ENCODE data around the gene SPEG.

SPEG gene

DNA sequence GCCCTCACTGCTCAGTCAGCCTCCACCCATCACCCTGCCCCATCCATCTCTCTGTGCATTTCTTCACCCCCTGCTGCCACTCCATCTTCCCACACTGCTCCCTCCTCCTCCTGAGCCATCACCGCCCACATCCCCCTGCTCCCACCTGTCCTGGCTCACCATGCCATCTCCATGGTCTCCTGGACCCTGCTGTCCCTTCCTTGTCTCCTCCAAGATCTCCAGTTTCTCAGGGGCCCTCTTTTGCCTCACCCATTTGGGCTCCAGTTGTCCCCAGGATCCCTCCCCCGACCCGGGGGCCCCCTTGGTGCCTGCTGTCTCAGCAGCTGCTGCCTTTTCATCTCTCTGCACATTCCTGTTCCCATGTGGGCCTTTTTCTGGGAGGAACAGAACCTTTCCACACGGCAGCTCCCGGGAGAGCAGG is 10.6 kb downstream of the SPEG start:
- DNase-seq, result no peak

DNA sequence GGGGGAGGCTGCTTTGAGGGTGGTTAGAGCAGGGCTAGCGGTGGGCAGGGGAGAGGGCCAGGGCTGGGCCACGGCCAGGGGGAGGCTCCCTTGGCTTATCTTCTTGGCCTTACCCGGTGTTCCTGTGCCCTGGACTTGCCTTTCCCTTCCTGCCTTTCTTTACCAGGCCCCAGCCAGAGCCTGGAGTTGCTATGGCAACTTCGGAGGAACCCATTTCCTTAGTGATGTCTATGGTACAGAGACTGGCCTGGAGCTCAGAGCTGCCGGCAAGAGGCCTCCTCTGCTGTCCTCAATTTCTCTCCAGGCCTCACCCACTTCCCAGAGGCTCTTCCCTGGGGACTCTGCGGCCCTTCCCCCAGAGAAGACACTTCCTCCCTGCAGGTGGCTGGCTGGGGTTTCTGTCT is 11.5 kb downstream of the SPEG start:
- DNase-seq, result no peak

DNA sequence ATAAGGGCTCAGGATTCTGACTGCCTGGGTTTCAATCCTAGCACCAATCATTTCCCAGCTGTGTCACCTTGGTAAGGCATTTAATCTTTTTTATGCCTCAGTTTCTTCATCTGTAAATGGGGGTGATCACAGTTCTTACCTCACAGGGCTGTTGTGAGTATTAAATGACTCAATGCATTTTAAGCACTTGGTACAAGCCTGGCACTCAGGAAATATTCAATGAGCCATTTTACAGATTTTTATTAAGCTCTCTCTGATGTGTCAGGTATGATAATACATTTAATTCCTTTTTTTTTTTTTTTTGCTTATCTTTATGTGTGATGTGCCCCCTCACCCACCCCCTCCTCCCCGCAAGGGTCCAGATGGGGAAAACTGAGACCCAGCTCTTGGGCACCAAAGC is 12.0 kb downstream of the SPEG start:
- DNase-seq, result no peak

DNA sequence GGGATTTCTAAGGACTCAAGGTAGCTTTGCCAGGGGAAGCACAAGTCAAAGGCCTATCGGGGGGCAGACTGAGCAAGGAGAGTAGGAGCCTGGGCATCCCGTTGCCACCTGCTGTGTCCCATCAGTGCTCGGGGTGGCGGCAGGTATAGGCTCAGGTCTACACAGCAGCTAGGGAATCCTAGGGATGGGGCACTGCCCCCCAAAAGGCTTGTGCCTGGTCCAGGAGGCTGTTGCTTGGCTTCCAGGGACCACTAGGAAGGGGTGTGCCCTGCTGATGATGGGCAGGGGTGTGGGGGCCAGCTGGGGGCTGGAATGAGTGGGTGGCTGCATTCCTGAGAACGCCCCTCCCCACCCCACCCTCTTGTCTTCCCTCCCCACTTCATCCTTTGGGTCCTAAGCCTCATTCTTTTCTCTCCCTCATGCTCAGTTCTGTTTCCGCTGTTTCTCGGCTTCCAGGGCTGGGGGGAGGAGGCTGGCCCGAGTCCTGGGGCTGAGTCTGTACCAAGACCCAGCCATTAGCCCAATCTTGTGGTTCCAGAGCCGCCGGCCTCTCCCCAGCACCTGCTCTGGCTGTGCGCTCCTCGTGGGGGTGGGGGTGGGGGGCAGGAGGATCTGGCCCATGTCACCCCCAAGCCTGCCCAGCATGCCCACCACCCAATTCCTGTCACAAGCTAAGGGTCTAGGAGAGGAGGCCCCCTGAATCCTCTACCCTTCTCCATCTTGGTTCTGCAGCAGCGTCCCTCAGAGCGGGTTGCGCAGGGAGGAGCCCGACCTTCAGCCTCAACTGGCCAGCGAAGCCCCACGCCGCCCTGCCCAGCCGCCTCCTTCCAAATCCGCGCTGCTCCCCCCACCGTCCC is 12.8 kb downstream of the SPEG start:
- no peak for DNase-seq

DNA sequence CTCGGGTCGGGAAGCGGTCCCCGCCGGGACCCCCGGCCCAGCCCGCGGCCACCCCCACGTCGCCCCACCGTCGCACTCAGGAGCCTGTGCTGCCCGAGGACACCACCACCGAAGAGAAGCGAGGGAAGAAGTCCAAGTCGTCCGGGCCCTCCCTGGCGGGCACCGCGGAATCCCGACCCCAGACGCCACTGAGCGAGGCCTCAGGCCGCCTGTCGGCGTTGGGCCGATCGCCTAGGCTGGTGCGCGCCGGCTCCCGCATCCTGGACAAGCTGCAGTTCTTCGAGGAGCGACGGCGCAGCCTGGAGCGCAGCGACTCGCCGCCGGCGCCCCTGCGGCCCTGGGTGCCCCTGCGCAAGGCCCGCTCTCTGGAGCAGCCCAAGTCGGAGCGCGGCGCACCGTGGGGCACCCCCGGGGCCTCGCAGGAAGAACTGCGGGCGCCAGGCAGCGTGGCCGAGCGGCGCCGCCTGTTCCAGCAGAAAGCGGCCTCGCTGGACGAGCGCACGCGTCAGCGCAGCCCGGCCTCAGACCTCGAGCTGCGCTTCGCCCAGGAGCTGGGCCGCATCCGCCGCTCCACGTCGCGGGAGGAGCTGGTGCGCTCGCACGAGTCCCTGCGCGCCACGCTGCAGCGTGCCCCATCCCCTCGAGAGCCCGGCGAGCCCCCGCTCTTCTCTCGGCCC is 13.6 kb downstream of the SPEG start:
- no peak for DNase-seq

DNA sequence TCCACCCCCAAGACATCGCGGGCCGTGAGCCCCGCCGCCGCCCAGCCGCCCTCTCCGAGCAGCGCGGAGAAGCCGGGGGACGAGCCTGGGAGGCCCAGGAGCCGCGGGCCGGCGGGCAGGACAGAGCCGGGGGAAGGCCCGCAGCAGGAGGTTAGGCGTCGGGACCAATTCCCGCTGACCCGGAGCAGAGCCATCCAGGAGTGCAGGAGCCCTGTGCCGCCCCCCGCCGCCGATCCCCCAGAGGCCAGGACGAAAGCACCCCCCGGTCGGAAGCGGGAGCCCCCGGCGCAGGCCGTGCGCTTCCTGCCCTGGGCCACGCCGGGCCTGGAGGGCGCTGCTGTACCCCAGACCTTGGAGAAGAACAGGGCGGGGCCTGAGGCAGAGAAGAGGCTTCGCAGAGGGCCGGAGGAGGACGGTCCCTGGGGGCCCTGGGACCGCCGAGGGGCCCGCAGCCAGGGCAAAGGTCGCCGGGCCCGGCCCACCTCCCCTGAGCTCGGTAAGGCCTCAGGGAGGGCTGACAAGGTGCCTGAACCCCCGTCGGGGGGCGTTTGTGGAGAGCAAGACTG is 14.2 kb downstream of the SPEG start:
- DNase-seq, result peak; percentile 9

DNA sequence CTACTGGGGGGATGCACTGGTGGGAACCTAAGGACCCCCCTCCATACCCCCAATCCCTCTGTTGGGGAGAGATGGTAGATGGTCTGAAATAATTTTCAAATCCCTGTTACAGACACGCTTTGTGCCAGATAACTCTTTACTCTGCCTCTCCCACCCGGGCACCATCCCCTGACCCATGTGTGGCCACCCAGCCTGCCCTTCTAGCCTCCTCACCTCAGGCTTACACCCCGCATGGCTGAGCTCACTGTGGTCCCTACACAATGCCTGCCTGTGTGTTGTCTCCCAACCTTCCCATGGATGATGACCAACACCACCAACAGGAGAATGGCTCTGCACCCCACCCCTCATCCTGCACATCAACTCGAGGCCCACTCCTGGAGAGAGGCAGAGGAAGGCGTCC is 15.0 kb downstream of the SPEG start:
- DNase-seq, result no peak

DNA sequence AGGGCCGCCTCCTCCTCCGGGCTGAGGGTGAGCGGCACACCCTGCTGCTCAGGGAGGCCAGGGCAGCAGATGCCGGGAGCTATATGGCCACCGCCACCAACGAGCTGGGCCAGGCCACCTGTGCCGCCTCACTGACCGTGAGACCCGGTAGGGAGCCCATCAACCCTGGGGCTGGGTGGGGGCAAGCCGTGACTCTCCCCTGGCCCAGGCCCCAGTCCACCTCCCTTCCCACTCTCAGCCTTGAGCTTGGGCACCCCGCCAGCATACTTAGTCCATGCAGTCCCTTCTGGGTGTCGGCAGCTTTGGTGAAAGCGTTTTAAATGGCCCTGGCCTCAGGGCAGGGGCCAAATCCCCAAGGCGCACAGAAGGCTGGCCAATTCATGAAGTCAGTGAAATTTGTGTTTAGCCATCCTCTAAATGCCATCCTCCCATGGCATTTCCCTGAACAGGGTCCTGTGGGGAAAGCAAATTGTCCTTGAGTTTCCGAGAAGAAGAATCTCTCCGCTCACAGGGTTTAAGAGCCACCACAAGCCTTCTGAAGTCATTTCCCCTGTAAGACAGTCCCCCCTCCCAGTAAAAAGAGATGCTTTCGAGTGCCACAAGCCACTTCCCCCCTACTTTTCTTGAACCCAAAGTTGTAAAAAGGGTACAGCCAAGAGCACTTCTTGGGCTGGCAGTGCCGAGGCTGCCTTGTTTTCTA is 17.2 kb downstream of the SPEG start:
- DNase-seq, result no peak

DNA sequence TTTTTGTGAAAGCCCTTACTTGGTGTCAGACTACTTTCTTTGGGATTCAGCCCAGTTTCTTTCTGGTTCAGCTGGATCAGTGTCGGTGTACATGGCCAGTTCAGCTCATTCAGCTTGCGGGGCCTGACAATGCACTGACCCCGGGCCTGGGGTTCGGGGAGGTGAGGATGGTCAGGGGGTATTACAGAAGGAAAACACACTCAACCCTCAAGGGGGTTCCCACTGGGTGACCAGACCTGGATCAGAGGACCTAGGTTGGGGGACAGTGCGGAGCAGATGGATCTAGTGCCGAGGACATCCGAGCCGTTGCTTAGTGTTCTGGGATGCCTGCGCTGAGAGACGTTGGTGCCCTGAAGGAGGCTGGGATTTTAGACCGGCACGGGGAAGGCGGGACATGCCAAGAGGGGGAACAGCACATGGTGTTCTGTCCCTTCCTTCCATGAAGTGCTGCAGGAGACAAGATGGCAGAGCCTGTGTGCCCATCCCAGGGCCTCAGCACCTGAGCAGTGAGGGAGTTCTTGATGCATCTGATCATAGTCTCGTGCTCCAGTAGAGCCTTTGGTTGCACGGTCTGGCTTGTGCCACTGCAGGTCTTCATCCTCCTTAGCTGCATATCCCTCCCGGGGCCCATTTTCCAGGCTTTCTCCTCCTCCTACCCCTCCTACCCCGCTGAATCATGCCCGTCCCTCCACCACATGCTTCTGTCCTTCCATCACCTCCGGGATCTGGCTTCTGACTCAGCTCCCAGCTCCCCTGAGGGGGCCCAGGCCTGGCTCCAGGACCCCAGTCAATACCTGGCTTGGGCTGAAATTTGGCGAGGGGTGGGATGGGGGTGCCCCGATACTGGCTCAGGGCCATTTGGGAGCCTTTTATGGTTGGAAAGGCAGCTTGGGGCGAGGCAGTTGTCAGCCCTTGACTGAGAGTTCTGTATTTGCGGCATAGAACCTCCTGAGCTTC is 18.0 kb downstream of the SPEG start:
- DNase-seq, result no peak

DNA sequence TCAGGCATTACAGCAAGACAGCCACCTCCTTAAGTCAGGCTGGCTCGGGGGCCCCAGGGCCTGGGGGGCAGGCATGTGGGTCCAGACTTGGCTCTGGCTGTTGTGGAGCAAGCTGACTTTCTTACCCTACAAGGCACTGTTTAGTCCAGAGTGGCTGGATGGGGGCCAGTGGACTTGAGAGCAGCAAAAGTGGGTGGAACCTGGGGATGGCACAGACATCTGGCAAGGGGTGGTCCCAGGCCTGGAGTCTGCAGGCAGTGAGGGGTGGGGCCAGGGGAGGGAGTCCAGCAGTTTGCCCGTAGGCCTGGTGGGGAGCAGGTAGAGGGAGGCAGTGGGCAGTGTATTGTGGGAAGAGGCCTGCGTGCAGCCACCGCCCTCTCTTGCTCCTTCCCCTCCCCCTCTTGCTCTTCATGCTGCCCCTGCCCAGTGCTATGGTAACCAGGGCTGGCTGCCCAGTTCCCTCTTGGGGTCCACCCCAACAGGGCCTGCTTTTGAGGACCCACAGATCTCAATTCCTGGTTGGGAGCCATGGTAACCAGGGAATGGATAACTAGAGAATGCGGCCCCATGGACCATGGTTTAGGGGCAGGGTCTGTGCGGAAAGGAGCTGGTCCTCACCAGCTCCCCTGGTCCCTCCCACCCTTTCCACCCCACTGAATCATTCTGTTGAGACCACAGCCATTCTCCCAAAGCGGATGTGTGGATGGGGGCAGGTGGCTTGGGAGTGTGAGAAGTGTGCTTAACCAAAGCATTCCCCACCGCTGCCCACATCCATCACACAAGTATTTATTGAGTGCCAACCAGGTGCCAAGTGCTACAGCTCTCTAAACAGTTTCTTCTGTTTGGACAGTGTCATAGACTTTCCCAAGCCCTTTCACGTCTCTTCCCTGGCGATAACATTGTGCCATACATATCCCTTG is 19.3 kb downstream of the SPEG start:
- no peak for DNase-seq

DNA sequence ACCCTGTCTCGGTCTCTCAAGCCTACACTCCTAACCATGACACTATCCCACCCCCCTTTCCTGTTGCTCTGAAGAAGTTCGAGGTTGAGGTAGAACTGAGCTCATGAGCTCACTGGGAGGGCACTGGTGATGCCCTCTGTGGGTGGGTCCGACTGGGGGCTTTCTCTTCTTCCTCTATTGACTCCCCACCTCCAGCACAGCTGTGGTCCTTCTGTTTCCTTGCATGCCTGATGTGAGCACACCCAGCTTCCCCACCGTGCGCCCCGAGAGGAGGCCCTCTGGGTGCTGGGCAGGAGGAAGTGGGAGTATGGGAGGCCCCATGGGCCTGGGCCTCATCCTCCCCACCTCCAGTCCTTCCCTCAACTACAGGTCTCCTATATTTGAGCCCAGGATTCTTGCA is 20.9 kb downstream of the SPEG start:
- no peak for DNase-seq

DNA sequence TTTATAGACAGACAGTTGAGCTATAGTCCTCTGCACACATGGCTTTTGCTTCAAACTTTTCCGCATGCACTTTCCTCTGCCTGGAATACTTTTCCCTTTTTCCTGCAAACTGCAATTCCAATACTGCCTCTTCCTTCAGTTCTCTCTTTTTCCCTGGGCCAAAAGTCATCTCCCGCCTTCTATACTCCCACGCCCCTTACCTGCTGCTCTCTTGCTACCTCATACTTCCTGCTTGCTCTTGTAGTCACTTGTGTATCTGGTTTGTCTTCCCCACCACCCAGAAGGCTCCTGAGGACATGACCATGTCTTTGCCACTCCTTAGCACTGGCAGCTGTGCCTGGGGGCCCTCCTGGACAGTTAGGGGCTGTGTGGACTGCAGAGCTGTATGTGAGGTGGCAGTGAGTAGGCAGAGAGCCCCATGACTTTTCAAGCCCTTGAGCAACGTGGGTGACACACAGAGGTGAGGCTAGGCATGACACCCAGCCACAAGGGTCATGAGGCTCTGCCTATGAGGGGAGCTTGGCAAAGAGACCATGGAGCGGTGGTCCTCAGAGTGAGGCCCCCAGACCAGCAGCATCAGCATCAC is 23.2 kb downstream of the SPEG start:
- DNase-seq, result no peak

DNA sequence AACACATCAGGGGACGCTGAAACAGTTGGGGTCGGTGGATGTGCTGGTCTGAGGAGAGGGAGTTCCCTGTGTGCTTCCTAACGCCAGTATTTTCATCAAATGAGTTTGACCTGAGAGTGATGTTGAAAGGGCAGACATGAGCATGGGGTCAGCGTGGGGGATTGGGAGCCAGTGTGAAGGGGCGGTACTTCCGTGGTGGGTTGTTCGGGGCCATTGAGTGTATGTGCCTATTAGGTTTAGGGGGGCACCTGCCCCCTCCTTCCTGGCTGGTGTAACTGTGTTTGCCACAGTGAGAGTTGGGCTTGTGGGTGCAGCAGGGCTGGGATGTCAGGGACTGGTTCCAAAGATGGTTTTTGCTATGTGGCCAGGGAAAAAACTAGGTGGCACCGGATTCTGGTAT is 24.4 kb downstream of the SPEG start:
- DNase-seq, result no peak

DNA sequence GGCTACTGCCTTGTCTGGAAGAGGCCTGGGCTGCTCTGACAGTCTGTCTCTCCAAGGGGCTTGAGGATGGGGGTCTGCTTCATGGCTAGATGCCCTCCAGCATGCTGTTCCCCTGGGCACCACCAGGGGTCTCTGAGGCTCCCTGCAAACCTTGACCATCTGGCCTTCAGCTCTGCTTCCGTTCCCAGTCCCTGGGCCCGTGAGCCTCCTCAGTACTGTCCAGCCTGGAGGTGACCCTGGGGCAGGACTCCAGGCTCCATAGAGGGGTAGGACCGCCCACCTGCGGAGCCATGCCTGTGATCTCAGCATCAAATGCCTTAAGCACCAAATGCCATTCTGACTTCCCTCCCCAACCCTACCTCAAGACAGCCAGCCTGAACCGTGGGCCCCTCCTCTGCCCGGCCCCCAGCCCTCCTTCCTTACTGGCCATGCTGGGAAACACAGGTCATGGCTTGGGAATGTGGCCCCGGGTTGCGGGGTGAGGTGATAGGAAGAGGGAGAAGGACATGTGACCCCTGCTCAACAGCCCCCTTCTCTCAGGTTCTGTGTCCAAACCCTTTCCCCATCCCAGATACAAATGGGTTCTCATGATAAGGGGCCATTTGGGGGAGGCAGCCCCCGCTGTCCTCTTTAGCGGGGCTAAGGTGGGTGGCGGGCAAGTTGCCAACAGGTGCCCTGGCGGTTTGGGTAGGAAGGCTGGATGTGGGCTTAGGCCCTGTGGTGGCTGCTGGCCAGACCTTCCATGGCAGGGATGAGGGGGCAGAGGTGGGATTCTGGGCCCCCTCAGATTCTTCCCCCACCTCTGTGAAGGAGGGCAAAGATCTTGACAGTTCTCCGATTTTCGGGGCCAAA is 25.0 kb downstream of the SPEG start:
- DNase-seq, result peak; percentile 11

DNA sequence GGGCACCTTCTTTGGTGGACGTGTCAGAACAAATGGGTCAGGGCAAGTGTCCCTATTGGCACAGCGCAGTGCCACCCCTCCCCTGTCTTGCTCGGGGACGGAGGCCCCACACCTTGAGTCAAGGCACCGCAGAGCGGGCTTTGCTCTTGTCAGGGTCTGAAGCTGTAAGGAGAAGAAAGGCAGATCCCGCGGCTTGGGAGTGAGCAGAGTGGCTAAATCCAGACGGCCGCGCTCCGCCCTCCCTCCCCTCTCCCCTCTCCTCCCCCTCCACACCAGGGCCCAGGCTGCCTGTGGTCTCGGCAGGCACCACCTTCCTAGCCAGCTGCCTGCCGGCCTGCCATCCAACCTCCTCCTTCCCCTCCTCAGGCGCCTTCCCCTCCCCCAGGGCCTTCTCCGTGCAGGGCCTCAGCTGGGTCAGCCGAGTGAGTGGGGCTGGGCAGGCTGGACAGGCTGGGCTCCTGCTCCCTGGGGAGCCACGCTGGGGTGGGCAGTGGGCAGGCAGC is 25.8 kb downstream of the SPEG start:
- DNase-seq, result no peak

DNA sequence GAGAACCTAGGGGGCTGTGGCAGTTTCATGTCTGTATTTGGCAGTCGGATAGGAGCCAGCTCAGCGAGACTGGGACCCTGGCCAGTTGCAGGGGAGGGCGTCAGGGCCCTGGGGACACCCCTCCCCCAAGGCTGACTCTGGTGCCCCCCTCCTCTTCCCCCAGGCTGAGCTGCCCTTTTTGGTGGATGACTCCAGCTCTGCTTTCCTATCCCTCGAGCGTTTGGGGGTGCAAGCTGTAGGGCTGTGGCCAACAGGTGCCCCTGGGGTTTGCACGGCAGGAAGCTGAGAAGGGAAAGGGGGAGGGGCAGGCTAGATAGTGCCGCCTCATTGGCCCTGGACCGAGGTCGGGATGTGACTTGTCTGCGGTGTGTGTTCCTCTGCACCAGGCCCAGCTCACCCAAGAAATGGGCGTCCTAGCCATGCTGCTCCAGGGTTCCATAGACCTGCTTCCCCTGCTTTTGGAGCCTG is 26.4 kb downstream of the SPEG start:
- DNase-seq, result no peak

DNA sequence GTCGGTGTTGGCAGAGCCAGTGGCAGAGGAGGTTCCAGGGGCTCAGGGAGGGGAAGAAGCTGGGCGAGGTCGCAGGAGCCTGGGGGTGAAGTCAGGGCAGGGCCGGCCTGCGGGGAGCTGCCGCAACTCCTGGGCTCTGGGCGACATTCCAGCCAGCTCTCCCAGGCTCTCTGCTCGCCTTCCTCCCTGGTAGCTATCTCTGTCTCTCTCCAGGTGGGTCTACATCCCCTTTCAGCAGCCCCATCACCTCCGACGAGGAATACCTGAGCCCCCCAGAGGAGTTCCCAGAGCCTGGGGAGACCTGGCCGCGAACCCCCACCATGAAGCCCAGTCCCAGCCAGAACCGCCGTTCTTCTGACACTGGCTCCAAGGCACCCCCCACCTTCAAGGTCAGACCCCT is 27.0 kb downstream of the SPEG start:
- no peak for DNase-seq

DNA sequence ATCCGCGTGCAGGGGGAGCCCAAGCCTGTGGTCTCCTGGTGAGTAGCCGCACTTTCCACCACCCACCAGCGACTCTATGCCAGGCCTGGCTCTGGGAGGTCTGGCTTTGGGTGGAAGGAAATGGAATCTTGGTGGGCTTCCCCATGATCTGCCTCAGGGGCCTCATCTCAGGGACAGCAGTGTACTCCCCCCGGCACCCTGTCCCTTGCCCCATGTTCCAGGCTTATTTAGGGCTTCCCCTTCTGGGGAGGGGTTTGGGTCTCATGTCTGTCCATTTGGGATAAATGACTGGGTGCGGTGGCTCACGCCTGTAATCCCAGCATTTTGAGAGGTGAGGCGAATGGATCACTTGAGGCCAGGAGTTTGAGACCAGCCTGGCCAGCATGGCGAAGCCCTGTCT is 27.7 kb downstream of the SPEG start:
- DNase-seq, result no peak

DNA sequence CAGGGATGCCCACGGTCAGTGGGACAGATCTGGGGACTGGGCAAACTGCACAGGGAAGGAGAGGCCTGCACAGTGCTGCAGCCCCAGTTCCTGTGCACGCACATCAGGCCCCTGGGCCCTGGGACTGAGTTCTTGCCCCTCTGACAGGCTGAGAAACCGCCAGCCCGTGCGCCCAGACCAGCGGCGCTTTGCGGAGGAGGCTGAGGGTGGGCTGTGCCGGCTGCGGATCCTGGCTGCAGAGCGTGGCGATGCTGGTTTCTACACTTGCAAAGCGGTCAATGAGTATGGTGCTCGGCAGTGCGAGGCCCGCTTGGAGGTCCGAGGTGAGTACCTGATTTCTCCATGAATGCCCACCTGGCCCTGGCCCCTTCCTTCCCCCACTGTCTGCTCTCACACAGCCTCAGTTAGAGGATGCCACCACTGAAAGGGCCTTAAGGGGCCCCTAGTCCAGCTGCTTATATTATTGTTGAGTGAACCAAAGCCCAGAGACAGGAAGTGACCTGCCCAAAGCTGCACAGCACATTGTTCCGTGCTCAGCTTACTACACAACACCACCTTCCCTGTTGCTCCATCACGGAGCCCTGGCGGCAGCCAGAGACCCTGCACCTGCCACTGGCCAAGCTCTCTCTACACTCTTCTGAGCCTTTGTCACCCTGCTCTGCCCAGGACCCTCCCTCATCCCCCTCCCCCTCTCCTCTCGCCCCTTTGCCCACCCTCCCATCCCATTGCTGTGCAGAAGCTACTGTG is 29.8 kb downstream of the SPEG start:
- DNase-seq, result no peak
